ENCODE measurements around the gene CTNND2. TPM values are rescaled to one million over a fixed set of nuclear protein-coding genes. Genes with fewer than 3 reads are reported as not detected.

CTNND2 gene
- total and polyA plus RNA-seq, 10 of the 15 experiments (the other 5 are each of a cell fraction or from before 2014, with no cell fraction given): 0.02 to 0.16 (median 0.04) TPM; not detected in 7

DNA sequence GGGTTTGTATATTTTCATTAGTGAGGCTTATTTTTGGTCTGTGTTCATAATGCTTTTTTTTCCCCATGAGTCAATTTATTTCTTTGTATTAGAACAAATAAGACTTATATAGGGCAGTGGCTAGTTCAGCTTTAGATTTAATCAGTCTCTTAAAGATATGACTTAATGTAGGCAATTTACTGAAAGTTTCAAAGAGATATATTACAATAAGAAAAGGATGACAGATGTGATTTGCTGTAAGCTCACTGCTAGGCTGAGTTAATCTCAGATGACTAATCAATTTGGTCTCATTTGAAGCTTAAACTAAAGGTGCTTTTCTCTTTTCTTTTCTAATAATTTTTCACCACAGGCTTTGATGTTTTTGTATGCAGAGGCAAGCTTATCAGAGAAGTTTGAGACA, 851.4 kb downstream of the CTNND2 start:
- no peaks in the 10 kb centered on the region for H3K36me3 ChIP-seq (ENCODE audit: control insufficient read depth in 2 of 2, insufficient read depth in 2 of 2, low read length in 1 of 2)
- H3K4me1 ChIP-seq (ENCODE audit: control insufficient read depth, insufficient read depth, low read length): no peaks in the 10 kb centered on the region
- no peak overlapping the region for H3K4me2 ChIP-seq (ENCODE audit: control insufficient read depth, insufficient read depth)
- H2AFZ ChIP-seq (ENCODE audit: control insufficient read depth, low read depth, low read length): no peak overlapping the region
- in situ Hi-C loops (cut with MboI) (no loop called here), intact Hi-C loops (cut with micrococcal nuclease; ENCODE audit: unreplicated experiment) (no loop called here)
- no peaks in the 10 kb centered on the region for H3K9me3 ChIP-seq (replicated peaks; ENCODE audit: control insufficient read depth, insufficient read depth, low read length)
- FAIRE-seq: no peak
- no peaks in the 10 kb centered on the region for H3K79me2 ChIP-seq (ENCODE audit: control insufficient read depth, insufficient read depth, low read length)
- ChIA-PET CTCF (interaction anchor here (0.5 to 1.2 kb wide), 2 partner anchors 193 to 254 kb away, joined by 3 to 4 read pairs; no protein-coding TSS in a partner anchor), SMC1A (ENCODE audit: uncharacterized antibody, unreplicated experiment) (interaction anchor here (1.0 kb wide), 1 partner anchor 66 kb away, joined by 4 read pairs; no protein-coding TSS in a partner anchor), POLR2A (no interaction called here), RAD21 (ENCODE audit: unreplicated experiment) (no interaction called here)
- no peak overlapping the region for H3K27ac ChIP-seq (ENCODE audit: control insufficient read depth, insufficient read depth)
- ATAC-seq: no peak
- no peaks in the 10 kb centered on the region for H4K20me1 ChIP-seq (ENCODE audit: control insufficient read depth, insufficient read depth)
- H3K9ac ChIP-seq (ENCODE audit: control insufficient read depth, insufficient read depth, low read length): no peak overlapping the region
- no peak for DNase-seq (ENCODE audit: low read depth, low spot score)
- no peaks in the 10 kb centered on the region for H3K27me3 ChIP-seq (replicated peaks in 1 of 2; ENCODE audit: control insufficient read depth in 2 of 2, insufficient read depth in 2 of 2, low read length in 1 of 2)
- H3K4me3 ChIP-seq: no peak overlapping the region
- no TSS peak for BruUV-seq (replicated peaks)
- TF ChIP-seq, protein P1, sequence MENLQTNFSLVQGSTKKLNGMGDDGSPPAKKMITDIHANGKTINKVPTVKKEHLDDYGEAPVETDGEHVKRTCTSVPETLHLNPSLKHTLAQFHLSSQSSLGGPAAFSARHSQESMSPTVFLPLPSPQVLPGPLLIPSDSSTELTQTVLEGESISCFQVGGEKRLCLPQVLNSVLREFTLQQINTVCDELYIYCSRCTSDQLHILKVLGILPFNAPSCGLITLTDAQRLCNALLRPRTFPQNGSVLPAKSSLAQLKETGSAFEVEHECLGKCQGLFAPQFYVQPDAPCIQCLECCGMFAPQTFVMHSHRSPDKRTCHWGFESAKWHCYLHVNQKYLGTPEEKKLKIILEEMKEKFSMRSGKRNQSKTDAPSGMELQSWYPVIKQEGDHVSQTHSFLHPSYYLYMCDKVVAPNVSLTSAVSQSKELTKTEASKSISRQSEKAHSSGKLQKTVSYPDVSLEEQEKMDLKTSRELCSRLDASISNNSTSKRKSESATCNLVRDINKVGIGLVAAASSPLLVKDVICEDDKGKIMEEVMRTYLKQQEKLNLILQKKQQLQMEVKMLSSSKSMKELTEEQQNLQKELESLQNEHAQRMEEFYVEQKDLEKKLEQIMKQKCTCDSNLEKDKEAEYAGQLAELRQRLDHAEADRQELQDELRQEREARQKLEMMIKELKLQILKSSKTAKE (IDR thresholded peaks at IDR 0.05; ENCODE audit: low read depth, poor library complexity, severe bottlenecking): no peak
- TF ChIP-seq SRF (IDR thresholded peaks at IDR 0.05; ENCODE audit: low read depth in 2 of 2, low read length in 2 of 2) (no peak), CREM (IDR thresholded peaks at IDR 0.05; ENCODE audit: low read depth) (no peak), TBL1XR1 (IDR thresholded peaks at IDR 0.05; ENCODE audit: low read depth, low read length) (no peak), BCL11A (IDR thresholded peaks at IDR 0.05; ENCODE audit: low read depth, low read length) (no peak), NBN (IDR thresholded peaks at IDR 0.05) (no peak), YBX1 (IDR thresholded peaks at IDR 0.05) (no peak), ASH2L (IDR thresholded peaks at IDR 0.05; ENCODE audit: borderline replicate concordance, low read depth) (no peak), POLR2AphosphoS5 (IDR thresholded peaks at IDR 0.05; ENCODE audit: low read length) (no peak), KDM1A (IDR thresholded peaks at IDR 0.05; ENCODE audit: borderline replicate concordance) (no peak)
- TF ChIP-seq, protein P2, sequence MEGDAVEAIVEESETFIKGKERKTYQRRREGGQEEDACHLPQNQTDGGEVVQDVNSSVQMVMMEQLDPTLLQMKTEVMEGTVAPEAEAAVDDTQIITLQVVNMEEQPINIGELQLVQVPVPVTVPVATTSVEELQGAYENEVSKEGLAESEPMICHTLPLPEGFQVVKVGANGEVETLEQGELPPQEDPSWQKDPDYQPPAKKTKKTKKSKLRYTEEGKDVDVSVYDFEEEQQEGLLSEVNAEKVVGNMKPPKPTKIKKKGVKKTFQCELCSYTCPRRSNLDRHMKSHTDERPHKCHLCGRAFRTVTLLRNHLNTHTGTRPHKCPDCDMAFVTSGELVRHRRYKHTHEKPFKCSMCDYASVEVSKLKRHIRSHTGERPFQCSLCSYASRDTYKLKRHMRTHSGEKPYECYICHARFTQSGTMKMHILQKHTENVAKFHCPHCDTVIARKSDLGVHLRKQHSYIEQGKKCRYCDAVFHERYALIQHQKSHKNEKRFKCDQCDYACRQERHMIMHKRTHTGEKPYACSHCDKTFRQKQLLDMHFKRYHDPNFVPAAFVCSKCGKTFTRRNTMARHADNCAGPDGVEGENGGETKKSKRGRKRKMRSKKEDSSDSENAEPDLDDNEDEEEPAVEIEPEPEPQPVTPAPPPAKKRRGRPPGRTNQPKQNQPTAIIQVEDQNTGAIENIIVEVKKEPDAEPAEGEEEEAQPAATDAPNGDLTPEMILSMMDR (IDR thresholded peaks at IDR 0.05 in 2 of 3, conservative IDR thresholded peaks at IDR 0.05 in 1 of 3; ENCODE audit: control insufficient read depth in 2 of 3, extremely low read depth in 1 of 3, insufficient read depth in 1 of 3, low read depth in 3 of 3, low read length in 3 of 3): no peak
- TF ChIP-seq, protein P3, sequence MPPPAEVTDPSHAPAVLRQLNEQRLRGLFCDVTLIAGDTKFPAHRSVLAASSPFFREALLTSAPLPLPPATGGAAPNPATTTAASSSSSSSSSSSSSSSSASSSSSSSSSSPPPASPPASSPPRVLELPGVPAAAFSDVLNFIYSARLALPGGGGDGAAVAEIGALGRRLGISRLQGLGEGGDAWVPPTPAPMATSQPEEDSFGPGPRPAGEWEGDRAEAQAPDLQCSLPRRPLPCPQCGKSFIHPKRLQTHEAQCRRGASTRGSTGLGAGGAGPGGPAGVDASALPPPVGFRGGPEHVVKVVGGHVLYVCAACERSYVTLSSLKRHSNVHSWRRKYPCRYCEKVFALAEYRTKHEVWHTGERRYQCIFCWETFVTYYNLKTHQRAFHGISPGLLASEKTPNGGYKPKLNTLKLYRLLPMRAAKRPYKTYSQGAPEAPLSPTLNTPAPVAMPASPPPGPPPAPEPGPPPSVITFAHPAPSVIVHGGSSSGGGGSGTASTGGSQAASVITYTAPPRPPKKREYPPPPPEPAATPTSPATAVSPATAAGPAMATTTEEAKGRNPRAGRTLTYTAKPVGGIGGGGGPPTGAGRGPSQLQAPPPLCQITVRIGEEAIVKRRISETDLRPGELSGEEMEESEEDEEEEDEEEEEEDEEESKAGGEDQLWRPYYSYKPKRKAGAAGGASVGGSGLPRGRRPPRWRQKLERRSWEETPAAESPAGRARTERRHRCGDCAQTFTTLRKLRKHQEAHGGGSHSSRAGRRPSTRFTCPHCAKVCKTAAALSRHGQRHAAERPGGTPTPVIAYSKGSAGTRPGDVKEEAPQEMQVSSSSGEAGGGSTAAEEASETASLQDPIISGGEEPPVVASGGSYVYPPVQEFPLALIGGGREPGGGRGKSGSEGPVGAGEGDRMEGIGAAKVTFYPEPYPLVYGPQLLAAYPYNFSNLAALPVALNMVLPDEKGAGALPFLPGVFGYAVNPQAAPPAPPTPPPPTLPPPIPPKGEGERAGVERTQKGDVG (CRISPR knock-in tag; IDR thresholded peaks at IDR 0.05): no peak
- TF ChIP-seq, protein P4, sequence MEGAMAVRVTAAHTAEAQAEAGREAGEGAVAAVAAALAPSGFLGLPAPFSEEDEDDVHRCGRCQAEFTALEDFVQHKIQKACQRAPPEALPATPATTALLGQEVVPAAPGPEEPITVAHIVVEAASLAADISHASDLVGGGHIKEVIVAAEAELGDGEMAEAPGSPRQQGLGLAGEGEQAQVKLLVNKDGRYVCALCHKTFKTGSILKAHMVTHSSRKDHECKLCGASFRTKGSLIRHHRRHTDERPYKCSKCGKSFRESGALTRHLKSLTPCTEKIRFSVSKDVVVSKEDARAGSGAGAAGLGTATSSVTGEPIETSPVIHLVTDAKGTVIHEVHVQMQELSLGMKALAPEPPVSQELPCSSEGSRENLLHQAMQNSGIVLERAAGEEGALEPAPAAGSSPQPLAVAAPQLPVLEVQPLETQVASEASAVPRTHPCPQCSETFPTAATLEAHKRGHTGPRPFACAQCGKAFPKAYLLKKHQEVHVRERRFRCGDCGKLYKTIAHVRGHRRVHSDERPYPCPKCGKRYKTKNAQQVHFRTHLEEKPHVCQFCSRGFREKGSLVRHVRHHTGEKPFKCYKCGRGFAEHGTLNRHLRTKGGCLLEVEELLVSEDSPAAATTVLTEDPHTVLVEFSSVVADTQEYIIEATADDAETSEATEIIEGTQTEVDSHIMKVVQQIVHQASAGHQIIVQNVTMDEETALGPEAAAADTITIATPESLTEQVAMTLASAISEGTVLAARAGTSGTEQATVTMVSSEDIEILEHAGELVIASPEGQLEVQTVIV (IDR thresholded peaks at IDR 0.05; ENCODE audit: borderline replicate concordance, partially characterized antibody): no peak
- TF ChIP-seq, protein P5, sequence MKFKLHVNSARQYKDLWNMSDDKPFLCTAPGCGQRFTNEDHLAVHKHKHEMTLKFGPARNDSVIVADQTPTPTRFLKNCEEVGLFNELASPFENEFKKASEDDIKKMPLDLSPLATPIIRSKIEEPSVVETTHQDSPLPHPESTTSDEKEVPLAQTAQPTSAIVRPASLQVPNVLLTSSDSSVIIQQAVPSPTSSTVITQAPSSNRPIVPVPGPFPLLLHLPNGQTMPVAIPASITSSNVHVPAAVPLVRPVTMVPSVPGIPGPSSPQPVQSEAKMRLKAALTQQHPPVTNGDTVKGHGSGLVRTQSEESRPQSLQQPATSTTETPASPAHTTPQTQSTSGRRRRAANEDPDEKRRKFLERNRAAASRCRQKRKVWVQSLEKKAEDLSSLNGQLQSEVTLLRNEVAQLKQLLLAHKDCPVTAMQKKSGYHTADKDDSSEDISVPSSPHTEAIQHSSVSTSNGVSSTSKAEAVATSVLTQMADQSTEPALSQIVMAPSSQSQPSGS (IDR thresholded peaks at IDR 0.05; ENCODE audit: low read length): no peak

Measured in GM12878 (cell line).